ENCODE results near the gene ATP5F1E. TPM values are rescaled to one million over a fixed set of nuclear protein-coding genes. Genes with fewer than 3 reads are reported as not detected.

The ATP5F1E gene
- total and polyA plus RNA-seq, 2 donors (not counting 3 experiments of a cell fraction or from before 2014, with no cell fraction given) = 29.0 to 107 TPM

DNA sequence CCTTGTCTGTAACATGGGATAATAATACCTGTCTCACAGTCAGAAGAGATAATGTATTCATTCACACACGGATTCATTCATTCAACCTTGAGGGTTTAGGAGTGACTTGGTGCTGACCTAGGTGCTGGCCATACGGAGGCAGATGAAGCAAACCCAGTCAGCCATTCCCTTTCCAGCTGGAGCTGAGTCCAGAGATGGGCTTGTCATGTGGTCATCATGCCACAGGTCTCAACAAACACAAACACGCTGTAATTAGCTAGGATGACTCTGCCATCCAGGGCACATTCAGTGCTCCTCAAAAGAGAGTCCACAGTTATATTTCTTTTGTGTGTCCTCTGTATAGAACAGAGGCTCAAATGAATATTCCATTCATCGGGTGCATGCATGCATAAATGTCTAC, 29.9 kb upstream of the ATP5F1E start:
- no peak overlapping the region for H3K9ac ChIP-seq (replicated peaks; ENCODE audit: extremely low read depth, insufficient read depth, low read length)
- peaks cover 0 to 9% of the 10 kb centered on the region in 2 experiments for H3K27me3 ChIP-seq (ENCODE audit: control insufficient read depth in 2 of 2, insufficient read depth in 2 of 2, low read length in 2 of 2)
- H3K9me3 ChIP-seq (replicated peaks; ENCODE audit: control insufficient read depth, insufficient read depth, low read length) = no peaks in the 10 kb centered on the region
- no peak overlapping the region for H3K4me2 ChIP-seq (ENCODE audit: insufficient read depth, low read length)
- TF ChIP-seq FOS (IDR thresholded peaks at IDR 0.05; ENCODE audit: borderline replicate concordance, insufficient read depth, low read length) (no peak), EZH2 (IDR thresholded peaks at IDR 0.05; ENCODE audit: borderline replicate concordance, low read depth, low read length, severe bottlenecking) (no peak), POLR2A (IDR thresholded peaks at IDR 0.05; ENCODE audit: low read depth, low read length) (no peak), GATA2 (IDR thresholded peaks at IDR 0.05; ENCODE audit: insufficient read depth, insufficient read length, low read depth, low read length) (no peak), JUN (IDR thresholded peaks at IDR 0.05; ENCODE audit: borderline replicate concordance, insufficient read depth, insufficient read length, low read depth) (no peak), POLR2AphosphoS5 (IDR thresholded peaks at IDR 0.05; ENCODE audit: insufficient read depth, low read depth, low read length) (no peak), MYC (IDR thresholded peaks at IDR 0.05; ENCODE audit: low read depth, low read length) (no peak)
- TF ChIP-seq, protein P1, sequence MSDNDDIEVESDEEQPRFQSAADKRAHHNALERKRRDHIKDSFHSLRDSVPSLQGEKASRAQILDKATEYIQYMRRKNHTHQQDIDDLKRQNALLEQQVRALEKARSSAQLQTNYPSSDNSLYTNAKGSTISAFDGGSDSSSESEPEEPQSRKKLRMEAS (IDR thresholded peaks at IDR 0.05; ENCODE audit: insufficient read depth, insufficient read length) = no peak
- TF ChIP-seq, protein P2, sequence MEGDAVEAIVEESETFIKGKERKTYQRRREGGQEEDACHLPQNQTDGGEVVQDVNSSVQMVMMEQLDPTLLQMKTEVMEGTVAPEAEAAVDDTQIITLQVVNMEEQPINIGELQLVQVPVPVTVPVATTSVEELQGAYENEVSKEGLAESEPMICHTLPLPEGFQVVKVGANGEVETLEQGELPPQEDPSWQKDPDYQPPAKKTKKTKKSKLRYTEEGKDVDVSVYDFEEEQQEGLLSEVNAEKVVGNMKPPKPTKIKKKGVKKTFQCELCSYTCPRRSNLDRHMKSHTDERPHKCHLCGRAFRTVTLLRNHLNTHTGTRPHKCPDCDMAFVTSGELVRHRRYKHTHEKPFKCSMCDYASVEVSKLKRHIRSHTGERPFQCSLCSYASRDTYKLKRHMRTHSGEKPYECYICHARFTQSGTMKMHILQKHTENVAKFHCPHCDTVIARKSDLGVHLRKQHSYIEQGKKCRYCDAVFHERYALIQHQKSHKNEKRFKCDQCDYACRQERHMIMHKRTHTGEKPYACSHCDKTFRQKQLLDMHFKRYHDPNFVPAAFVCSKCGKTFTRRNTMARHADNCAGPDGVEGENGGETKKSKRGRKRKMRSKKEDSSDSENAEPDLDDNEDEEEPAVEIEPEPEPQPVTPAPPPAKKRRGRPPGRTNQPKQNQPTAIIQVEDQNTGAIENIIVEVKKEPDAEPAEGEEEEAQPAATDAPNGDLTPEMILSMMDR (IDR thresholded peaks at IDR 0.05; ENCODE audit: extremely low read depth in 1 of 2, insufficient read depth in 1 of 2, low read depth in 1 of 2, low read length in 2 of 2) = no peak
- H4K20me1 ChIP-seq (replicated peaks; ENCODE audit: control insufficient read depth, extremely low read depth, insufficient read depth, low read length) = no peaks in the 10 kb centered on the region
- DNase-seq (ENCODE audit: low read depth, low spot score) = no peak
- no peak overlapping the region for H2AFZ ChIP-seq (ENCODE audit: low read depth, low read length)
- H3K4me3 ChIP-seq (replicated peaks in 1 of 3; ENCODE audit: insufficient read depth in 1 of 3, low read depth in 1 of 3, low read length in 3 of 3) = no peak overlapping the region
- H3K79me2 ChIP-seq (ENCODE audit: control insufficient read depth, insufficient read depth, low read length) = no peaks in the 10 kb centered on the region
- CTCF ChIA-PET = no interaction called here
- no TSS peak for BruUV-seq (replicated peaks)
- H3K36me3 ChIP-seq (ENCODE audit: control insufficient read depth in 2 of 2, extremely low read depth in 1 of 2, insufficient read depth in 2 of 2, low read length in 2 of 2) = no peaks in the 10 kb centered on the region
- dilution Hi-C loops (cut with MboI; ENCODE audit: extremely low pct_ligation_motif_present, low sequenced_read_pairs) (no loop called here), intact Hi-C loops (cut with micrococcal nuclease) (no loop called here)
- POLR2A ChIA-PET = no interaction called here
- FAIRE-seq = no peak
- H3K27ac ChIP-seq (ENCODE audit: insufficient read depth, low read depth, low read length) = no peak overlapping the region
- peaks cover 14% of the 10 kb centered on the region for H3K4me1 ChIP-seq (ENCODE audit: control insufficient read depth, extremely low read depth, insufficient read depth, low read length)
- H3K9me1 ChIP-seq (replicated peaks; ENCODE audit: control insufficient read depth, extremely low read depth, insufficient read depth, low read length) = no peaks in the 10 kb centered on the region

Data from endothelial cell of umbilical vein (primary cell).